HL-60 (cell line): ENCODE results near the gene ZFP92.

ENCODE experiments used
- DNase-seq, 2 experiments: peaks; one replicate each; pipeline ENCODE4 v3.0.0-alpha.2; 2010 to 2020; ENCODE audit warnings: low read depth in 1 of 2, low spot score in 1 of 2
- H3K27ac ChIP-seq: fragments of 250-450 bp; sonication (Bioruptor Pico); replicated peaks from 2 replicates; pipeline ENCODE4 v1.5.1; 2020; ENCODE audit warnings: mild to moderate bottlenecking, moderate library complexity
- H3K27me3 ChIP-seq: fragments of 250-450 bp; sonication (Bioruptor Pico); 2 replicates; pipeline ENCODE4 v1.5.1; 2021; ENCODE audit warnings: mild to moderate bottlenecking, moderate library complexity; ENCODE audit not compliant: insufficient read depth, poor library complexity, severe bottlenecking
- H3K4me3 ChIP-seq: replicated peaks from 2 replicates; pipeline ENCODE4 v1.5.1; 2011; ENCODE audit warnings: mild to moderate bottlenecking, control low read depth, low read length; ENCODE audit not compliant: insufficient read depth
- GABPA ChIP-seq: IDR thresholded peaks from 2 replicates; pipeline ENCODE4 v1.6.1; 2012; ENCODE audit warnings: low read depth
- POLR2AphosphoS5 ChIP-seq: IDR thresholded peaks from 2 replicates; pipeline ENCODE4 v1.6.1; 2012; ENCODE audit warnings: low read depth
- SPI1 ChIP-seq: IDR thresholded peaks from 2 replicates; pipeline ENCODE4 v1.6.1; 2012; ENCODE audit warnings: low read depth, mild to moderate bottlenecking, borderline replicate concordance
- TF ChIP-seq, protein P1 (sequence below): IDR thresholded peaks from 2 replicates; pipeline ENCODE4 v1.6.1; 2012; ENCODE audit warnings: low read depth; ENCODE audit not compliant: insufficient replicate concordance
- TF ChIP-seq, protein P2 (sequence below): IDR thresholded peaks from one replicate; pipeline ENCODE4 v1.5.1; 2011; ENCODE audit warnings: low read length, control low read depth, inconsistent platforms; ENCODE audit not compliant: insufficient read depth

Gene ZFP92

GRCh38 chrX:153406011-153406410 lies 5.3 kb upstream of the ZFP92 start:
- no peak overlapping the region for H3K27ac ChIP-seq
- no peaks in the 10 kb centered on the region for H3K27me3 ChIP-seq
- H3K4me3 ChIP-seq: no peak overlapping the region
- TF ChIP-seq, protein P1, sequence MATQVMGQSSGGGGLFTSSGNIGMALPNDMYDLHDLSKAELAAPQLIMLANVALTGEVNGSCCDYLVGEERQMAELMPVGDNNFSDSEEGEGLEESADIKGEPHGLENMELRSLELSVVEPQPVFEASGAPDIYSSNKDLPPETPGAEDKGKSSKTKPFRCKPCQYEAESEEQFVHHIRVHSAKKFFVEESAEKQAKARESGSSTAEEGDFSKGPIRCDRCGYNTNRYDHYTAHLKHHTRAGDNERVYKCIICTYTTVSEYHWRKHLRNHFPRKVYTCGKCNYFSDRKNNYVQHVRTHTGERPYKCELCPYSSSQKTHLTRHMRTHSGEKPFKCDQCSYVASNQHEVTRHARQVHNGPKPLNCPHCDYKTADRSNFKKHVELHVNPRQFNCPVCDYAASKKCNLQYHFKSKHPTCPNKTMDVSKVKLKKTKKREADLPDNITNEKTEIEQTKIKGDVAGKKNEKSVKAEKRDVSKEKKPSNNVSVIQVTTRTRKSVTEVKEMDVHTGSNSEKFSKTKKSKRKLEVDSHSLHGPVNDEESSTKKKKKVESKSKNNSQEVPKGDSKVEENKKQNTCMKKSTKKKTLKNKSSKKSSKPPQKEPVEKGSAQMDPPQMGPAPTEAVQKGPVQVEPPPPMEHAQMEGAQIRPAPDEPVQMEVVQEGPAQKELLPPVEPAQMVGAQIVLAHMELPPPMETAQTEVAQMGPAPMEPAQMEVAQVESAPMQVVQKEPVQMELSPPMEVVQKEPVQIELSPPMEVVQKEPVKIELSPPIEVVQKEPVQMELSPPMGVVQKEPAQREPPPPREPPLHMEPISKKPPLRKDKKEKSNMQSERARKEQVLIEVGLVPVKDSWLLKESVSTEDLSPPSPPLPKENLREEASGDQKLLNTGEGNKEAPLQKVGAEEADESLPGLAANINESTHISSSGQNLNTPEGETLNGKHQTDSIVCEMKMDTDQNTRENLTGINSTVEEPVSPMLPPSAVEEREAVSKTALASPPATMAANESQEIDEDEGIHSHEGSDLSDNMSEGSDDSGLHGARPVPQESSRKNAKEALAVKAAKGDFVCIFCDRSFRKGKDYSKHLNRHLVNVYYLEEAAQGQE: no peak
- TF ChIP-seq GABPA (no peak), SPI1 (no peak), POLR2AphosphoS5 (no peak)
- TF ChIP-seq, protein P2, sequence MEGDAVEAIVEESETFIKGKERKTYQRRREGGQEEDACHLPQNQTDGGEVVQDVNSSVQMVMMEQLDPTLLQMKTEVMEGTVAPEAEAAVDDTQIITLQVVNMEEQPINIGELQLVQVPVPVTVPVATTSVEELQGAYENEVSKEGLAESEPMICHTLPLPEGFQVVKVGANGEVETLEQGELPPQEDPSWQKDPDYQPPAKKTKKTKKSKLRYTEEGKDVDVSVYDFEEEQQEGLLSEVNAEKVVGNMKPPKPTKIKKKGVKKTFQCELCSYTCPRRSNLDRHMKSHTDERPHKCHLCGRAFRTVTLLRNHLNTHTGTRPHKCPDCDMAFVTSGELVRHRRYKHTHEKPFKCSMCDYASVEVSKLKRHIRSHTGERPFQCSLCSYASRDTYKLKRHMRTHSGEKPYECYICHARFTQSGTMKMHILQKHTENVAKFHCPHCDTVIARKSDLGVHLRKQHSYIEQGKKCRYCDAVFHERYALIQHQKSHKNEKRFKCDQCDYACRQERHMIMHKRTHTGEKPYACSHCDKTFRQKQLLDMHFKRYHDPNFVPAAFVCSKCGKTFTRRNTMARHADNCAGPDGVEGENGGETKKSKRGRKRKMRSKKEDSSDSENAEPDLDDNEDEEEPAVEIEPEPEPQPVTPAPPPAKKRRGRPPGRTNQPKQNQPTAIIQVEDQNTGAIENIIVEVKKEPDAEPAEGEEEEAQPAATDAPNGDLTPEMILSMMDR: no peak
- DNase-seq: no peak

DNA sequence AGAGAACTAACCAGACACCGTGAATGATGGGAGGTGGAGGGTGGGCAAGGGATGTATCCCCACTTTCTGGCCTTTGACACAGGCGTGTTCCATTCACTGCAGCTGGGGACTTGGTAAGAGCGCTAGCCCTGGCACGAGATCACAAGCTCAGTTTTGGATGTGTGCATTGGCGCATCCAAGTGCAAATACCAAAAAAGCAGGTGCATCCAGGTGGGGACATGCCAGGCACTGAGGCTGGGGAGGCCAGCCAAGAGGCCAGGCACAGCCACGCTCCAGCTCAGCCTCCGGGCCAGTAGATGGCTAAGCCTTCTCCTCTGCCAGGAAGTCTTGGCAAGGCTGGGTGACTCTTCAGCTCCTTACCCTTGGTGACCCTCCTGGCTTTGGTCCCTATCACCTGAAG lies 4.4 kb upstream of the ZFP92 start:
- DNase-seq: no peak
- TF ChIP-seq SPI1 (no peak), POLR2AphosphoS5 (no peak), GABPA (no peak)
- TF ChIP-seq, protein P2: no peak
- TF ChIP-seq, protein P1: no peak
- no peak overlapping the region for H3K27ac ChIP-seq
- no peak overlapping the region for H3K4me3 ChIP-seq
- H3K27me3 ChIP-seq: no peaks in the 10 kb centered on the region

GRCh38 chrX:153407736-153408135 lies 3.5 kb upstream of the ZFP92 start:
- Histone ChIP-seq H3K27me3 (no peaks in the 10 kb centered on the region), H3K4me3 (no peak overlapping the region), H3K27ac (no peak overlapping the region)
- TF ChIP-seq, protein P2: no peak
- no peak for TF ChIP-seq POLR2AphosphoS5
- TF ChIP-seq, protein P1: no peak
- no peak for TF ChIP-seq SPI1
- no peak for TF ChIP-seq GABPA
- no peak for DNase-seq
